HFF-Myc (cell line): ENCODE measurements around the gene ANAPC5.

ENCODE experiments used
- DNase-seq: peaks from one replicate; pipeline ENCODE4 v3.0.0-alpha.2; 2011; ENCODE audit warnings: low read depth; ENCODE audit errors: extremely low read depth
- H3K4me3 ChIP-seq: replicated peaks from 2 replicates; pipeline ENCODE4 v1.5.1; 2011; ENCODE audit warnings: low read depth, mild to moderate bottlenecking, control low read depth, low read length
- TF ChIP-seq, protein P1 (sequence below): IDR thresholded peaks from 2 replicates; pipeline ENCODE4 v1.5.1; 2012; ENCODE audit warnings: mild to moderate bottlenecking, low read depth, low read length, control low read depth; ENCODE audit errors: missing control alignments

ANAPC5 gene

DNA sequence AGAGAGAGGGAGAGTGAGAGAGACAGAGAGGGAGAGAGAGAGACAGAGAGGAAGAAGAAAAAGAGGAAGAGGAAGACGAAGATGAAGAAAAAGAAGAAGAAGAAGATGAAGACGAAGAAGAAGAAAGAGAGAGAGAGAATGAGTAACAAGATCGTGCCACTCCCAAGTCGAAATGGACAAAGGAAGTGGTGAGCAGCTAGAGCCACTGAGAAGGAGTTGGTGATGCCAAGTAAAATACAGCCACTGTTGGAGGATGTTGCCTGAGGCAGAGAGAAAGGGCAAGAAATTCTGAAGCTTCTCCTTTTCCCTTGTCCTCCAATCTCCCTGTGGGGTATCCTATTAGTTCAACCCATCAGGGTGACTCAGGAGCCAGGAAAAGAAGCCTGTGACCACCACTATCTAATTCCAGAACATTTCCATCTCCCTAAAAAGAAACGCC is 12.5 kb upstream of the ANAPC5 start:
- no peak for DNase-seq
- H3K4me3 ChIP-seq: no peak overlapping the region
- TF ChIP-seq, protein P1, sequence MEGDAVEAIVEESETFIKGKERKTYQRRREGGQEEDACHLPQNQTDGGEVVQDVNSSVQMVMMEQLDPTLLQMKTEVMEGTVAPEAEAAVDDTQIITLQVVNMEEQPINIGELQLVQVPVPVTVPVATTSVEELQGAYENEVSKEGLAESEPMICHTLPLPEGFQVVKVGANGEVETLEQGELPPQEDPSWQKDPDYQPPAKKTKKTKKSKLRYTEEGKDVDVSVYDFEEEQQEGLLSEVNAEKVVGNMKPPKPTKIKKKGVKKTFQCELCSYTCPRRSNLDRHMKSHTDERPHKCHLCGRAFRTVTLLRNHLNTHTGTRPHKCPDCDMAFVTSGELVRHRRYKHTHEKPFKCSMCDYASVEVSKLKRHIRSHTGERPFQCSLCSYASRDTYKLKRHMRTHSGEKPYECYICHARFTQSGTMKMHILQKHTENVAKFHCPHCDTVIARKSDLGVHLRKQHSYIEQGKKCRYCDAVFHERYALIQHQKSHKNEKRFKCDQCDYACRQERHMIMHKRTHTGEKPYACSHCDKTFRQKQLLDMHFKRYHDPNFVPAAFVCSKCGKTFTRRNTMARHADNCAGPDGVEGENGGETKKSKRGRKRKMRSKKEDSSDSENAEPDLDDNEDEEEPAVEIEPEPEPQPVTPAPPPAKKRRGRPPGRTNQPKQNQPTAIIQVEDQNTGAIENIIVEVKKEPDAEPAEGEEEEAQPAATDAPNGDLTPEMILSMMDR: no peak

DNA sequence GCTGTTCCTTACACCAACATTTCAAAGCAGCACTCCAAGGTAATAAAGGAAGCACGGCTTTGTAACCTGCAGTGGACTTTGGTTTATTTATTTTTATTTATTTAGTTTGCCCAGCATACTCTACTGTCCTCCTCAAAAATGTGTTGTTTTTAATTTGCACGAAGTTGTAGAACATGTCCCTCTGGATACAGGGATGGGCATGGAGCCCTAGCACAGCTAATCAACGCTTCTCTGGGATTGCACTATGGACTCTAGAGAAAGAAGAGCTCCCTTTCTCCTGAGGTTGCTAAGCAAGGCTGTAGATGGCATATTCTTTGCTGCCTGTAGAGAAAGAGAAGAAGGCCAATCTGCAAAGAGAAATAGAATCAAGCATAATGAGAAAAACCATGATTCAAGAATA is 5.9 kb upstream of the ANAPC5 start:
- TF ChIP-seq, protein P1: no peak
- no peak for DNase-seq
- no peak overlapping the region for H3K4me3 ChIP-seq

DNA sequence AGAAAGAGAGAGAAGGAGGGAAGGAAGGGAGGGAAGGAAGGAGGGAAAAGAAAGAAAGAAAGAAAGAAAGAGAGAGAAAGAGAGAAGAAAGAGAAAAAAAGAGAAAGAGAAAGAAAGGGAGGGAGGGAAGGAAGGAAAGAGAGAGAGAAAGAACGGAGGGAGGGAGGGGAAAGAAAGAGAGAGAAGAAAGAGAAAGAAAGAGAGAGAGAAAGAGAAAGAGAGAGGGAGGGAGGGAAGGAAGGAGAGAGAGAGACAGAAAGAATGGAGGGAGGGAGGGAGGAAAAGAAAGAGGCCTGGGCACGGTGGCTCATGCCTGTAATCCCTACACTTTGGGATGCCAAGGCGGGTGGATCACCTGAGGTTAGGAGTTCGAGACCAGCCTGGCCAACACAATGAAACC is 5.1 kb upstream of the ANAPC5 start:
- TF ChIP-seq, protein P1: no peak

DNA sequence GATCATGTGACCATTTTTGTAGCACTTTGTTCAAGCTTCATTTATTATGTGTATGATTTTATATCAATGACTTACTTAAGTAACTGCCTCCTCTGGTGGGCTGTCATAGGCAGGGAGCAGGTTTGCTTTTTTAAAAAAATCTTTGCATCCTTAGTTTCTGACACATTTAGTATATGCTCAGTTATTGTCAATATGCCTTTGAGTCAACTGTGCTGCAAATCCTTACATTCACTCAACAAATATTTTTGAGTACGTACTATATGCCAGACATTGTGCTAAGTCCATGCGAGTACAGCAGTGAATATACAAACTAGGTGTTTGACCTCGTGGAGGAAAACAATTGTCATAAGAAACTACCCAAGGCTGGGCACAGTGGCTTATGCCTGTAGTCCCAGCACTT is 4.4 kb upstream of the ANAPC5 start:
- DNase-seq: no peak
- H3K4me3 ChIP-seq: no peak overlapping the region
- TF ChIP-seq, protein P1: no peak

More for the DNA sequence above, 5.1 kb upstream of the ANAPC5 start:
- H3K4me3 ChIP-seq: no peak overlapping the region
- DNase-seq: no peak

DNA sequence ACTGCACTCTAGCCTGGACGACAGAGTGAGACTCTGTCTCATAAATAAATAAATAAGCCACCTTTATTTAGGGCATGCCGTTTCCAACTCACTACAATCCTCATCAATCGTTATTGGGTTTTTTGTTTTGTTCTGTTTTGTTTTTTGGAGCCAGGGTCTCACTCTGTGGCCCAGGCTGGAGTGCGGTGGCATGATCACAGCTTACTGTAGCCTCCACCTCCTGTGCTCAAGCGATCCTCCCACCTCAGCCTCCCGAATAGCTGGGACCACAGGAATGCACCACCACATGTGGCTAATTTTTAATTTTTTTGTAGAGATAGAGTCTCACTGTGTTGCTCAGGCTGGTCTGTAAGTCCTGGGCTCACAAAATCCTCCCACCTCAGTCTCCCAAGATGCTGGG is 3.6 kb upstream of the ANAPC5 start:
- no peak for DNase-seq
- H3K4me3 ChIP-seq: no peak overlapping the region
- TF ChIP-seq, protein P1: no peak

DNA sequence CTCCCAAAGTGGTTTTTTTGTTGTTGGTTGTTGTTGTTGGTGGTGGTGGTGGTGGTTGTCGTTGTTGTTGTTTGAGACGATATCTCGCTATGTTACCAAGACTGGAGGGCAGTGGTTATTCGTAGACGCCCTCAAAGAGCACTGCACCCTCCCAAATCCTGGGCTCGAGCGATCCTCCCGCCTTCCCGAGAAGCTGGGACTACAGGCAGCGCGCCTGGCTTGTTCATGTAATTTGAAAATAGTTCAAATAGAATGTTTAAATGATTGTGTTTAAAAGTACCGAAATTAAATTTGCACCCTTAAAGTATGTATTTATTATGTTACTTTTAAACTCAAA is 439 bp upstream of the ANAPC5 start:
- no peak for DNase-seq
- TF ChIP-seq, protein P1: no peak
- peak overlapping the region; percentile 96 for H3K4me3 ChIP-seq

DNA sequence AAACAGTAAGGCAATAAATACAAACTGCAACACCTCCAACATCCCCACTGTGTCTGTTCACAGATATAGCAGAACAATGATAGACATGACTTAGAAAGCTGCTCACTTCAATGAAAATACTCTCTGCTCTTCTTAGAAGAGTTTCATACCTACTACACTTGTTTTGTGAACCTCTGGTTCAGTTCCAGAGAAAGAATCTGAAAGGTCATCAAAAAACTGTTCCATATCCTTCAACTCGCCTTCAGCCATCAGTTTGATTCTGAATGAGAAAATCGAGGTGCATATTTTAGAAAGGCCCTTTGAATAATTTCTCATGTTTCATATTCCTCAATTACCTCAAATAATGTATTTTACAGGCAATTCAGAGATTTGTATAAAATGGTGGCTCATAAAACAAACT is 5.5 kb downstream of the ANAPC5 start:
- no peak overlapping the region for H3K4me3 ChIP-seq
- no peak for DNase-seq
- TF ChIP-seq, protein P1: no peak
